CD4-positive, alpha-beta T cell treated with Interleukin-2 at 100 ng/mL for 4 hours (primary cell): ENCODE measurements around the gene TMC7.

Source experiments
- DNase-seq: peaks from one replicate; pipeline ENCODE4 v3.0.0-alpha.2; 2020; ENCODE audit warnings: low spot score

TMC7 gene

DNA sequence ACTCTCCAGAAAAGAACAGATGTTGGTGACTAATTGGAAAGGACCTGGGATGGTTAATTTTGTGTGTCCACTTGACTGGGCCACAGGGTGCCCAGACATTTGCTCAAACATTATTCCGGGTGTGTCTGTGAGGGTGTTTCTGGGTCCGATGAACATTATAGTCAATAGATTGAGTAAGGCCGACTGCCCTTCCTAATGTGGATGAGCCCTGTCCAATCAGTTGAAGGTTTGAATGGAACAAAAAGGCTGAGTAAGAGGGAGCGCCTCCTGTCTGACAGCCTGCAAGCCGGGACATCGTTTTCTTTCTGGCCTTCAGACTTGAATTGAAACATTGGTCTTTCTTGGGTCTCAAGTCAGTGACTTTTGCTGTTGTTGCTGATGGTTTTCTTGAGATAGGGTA is 107.2 kb downstream of the TMC7 start:
- DNase-seq: no peak

DNA sequence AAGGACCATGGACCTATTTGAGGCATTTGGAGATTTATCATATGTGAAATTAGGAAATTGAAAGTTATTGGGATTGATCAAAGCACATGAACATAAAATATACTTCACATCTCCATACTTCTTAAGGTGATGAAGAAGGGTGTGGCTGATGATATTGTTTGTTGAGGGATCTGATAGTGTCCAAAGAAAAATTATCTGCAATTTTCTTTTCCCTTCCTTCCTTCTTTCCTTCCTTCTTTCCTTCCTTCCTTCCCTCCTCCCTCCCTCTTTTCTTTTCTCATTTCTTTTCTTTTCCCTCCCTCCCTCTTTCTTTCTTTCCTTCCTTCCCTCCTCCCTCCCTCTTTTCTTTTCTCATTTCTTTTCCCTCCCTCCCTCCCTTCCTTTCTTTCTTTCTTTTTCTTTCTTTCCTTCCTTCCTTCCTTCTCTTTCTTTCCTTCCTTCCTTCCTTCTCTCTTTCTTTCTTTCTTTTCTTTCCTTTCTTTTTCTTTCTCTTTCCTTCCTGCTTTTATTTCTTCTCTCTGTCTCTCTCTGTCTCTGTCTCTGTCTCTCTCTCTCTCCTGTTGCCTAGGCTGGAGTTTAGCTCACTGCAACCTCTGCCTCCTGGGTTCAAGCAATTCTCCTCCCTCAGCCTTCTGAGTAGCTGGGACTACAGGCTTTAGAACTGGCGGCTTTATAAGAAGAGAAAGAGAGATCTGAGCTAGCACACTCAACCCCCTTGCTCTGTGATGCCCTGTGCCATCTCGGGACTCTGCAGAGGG is 109.1 kb downstream of the TMC7 start:
- no peak for DNase-seq

DNA sequence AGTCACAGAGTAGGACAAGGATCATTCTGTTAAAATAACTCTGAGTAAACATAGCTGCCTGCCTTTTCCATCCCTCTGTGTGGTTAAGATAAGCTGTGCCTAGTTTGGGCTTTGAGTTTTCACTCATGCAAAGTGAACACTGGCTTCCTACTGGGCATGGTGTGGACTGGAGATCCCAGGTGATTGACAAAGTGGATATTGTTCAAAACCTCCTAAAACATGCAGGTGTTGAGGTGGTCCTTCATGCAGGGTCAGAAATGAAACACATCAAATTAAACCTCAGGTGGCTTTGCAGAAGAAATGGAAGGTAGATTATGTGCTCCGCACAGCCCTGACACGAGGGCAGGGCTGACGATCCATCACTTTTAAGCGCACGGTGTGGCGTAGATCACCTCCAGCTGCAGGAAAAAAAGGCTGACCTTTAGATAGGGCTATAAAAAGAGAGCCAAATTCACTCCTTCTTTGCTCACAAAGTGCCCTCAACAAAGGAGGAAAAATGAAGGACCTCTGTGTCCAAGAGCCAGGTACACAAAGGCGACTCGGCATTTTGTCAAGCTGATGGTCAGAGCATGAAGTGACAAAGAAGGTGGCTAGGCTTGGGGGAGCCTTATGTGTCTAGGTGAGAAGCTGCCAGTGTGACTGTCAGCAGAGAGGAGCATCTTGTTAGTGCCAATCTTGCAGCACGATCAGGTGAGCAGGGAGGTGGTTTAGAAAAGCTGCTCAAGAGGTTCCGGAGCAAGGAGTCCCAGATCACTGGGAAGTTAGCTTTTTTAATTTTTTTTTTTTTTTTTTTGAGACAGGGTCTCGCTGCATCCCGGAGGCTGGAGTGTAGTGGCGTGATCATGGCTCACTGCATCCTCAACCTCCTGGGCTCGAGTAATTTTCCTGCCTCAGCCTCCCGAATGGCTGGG is 110.2 kb downstream of the TMC7 start:
- DNase-seq: no peak

DNA sequence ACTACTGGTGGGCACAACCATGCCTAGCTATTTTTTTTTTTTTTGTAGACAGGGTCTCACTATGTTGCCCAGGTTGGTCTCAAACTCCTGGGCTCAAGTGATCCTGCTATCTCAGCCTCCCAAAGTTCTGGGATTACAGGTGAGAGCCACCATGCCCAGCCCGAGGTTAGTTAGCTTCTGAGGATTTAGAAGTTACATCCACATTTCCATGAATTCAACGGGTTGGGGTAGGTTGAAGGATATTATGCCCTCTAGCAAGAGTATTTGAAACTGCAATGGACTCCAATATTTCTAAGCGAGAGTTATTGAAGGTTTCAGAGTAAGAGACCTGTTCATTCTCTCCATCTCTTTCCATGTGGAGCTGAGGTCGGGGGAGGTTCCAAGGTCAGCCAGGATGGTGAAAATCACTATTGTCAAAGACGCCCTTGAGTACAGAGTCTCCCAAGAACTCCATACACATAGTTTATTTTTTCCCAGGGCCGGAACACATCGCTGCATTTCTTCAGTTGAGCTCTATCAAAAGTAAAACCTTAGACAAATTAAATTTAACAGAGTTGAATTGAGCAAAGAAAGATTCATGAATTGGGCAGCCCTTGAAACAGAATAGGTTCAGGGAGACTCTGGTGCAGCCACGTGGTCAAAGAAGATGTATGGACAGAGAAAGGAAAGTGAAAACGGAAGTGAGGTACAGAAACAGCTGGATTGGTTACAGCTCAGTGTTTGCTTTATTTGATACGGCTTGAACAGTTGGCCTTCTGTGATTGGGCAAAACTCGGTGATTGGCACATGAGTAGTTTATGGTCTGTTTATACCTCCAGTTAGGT is 111.0 kb downstream of the TMC7 start:
- no peak for DNase-seq

DNA sequence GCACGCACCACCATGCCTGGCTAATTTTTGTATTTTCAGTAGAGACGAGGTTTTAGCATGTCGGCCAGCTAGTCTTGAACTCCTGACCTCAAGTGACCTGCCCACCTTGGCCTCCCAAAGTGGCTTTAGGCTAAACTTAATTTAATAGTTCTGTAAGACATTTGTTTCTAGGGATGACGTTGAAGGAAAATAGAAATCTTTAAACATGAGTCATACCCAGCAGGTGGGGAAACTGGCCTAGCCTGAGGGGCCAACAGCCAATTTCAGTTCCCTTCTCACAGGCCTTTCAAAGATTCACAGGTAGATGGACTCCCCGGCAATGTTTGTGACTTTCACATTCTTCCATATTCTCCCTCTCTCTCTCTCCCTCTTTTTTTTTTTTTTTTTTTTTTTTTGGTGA is 111.9 kb downstream of the TMC7 start:
- no peak for DNase-seq

DNA sequence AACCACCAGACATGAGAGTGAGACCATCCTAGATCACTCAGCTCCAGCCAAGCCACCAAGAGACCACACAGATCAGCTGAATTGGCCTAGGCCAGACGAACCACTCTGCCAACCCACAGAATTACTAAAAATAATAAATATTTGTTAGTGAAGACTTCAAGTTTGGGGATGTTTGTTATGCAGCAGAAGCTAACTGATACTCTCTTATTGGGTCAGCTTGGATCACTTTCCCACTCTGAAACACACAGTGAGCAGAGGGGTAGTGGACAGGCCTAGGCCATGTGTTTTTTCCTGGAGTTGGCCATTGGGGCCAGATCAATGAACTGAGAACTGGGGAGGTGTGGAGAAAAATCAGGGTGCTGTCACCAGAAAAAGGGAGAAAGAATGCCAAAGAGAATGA is 114.4 kb downstream of the TMC7 start:
- no peak for DNase-seq

DNA sequence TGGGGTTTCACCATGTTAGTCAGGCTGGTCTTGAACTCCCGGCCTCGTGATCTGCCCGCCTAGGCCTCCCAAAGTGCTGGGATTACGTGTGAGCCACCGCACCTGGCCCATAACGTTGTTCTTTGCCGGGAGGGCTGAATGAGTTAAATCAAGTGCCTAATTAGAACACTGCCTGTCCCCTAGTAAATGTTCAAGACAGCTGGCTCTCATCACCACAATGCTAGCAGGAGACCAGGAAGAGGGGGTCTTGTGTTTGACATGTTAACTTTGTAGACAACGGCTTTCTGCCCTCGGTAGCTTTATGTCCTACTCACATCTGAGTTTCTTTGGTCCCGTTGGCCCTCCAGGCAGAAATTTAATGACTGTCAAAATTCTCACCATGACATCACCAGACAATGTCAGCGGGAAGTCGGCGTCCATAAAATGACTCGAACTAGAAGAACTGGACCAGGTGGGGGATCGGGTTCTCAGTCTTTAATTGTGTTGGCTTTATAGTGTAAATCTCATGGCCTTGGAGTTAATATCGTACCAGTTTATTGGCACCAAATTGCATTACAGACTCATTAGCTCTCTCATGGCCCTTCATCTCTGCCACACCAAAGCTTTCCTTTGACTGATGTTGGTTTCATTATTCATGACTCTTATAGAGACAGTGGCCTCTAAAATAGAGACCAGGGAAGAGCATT is 118.6 kb downstream of the TMC7 start:
- DNase-seq: no peak

DNA sequence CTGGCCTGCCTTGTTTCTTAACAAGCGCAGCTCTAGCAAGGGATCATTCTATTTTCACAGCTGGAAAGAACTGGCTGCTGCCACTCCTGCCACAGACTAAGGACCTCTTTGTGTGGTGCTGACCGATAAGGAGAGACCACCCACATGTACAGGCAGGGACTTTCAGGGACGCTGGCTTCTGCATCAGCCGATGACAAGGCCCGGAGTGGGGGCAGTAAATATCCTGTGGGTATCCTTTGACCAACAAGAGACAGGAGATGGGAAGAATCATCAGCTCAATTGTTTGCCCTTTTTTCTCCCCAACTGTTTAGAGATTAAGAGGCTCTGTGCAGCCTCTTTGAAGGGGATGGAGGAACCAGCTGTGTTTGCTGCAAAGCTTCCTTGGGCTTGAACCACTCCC is 120.9 kb downstream of the TMC7 start:
- DNase-seq: no peak

DNA sequence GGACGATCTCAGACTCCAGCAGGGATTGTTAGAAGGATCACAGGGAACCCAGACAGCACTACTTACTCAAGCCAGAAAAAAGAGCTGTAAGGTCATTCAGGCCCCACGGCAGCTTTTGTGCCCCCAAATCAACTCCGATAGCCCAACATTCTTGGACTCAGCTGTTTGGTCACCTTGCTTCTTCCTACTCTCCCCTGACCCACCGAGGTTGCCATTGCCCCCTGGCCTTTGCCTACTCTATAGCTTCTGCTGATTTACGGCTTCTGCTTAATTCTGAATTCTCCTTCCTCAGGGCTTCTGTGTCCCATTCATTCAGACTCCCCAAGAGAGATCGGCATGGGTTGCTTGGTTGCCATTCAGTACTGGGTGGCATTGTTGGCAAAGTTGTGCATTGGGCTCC is 121.4 kb downstream of the TMC7 start:
- DNase-seq: no peak

DNA sequence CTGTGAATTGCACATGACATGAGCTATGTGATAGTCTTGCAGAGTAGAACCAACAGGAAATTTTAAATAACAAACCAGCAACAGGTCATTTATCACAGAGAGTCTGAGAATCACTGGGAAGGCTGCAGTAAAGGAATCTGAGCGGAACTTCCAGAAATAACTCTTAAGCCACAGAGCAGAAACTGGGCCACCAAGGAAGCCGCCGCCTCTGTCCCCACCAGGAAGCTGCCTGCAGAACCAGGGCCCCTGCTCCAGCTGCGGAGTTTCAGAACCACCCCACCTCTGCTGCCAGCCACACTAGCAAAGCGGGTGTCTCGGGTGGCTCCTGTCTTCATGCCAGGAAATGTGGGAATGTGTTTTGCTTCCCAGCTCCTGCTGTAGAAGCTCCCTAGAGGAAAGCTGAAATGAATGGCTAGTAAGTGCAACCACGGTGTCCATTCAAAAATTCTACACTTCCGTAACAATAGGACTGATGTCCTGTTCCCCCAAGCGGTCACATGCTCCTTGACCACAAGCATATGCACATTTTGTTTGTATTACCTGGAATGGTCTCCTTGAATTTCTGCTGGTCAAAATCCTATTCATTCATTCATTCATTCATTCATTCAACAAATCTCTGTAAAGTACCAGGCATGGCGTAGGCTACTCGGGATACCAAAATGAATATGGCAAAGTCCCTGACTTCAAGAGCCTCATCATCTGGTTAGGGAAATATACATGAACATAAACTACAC is 122.3 kb downstream of the TMC7 start:
- DNase-seq: no peak

DNA sequence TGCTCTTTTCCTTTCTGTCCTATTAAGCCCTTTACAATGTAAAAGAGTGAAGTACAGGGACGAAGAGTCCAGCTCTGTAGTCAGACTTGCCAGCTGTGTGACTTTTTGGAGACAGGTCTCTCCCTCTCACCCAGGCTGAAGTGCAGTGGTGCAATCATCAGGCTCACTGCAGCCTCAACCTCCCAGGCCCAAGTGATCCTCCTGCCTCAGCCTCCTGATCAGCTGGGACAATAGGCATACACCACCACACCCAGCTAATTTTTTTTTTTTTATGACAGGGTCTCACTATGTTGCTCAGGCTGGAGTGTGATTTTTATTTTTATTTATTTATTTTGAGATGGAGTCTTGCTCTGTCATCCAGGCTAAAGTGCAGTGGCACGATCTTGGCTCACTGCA is 122.9 kb downstream of the TMC7 start:
- DNase-seq: no peak

DNA sequence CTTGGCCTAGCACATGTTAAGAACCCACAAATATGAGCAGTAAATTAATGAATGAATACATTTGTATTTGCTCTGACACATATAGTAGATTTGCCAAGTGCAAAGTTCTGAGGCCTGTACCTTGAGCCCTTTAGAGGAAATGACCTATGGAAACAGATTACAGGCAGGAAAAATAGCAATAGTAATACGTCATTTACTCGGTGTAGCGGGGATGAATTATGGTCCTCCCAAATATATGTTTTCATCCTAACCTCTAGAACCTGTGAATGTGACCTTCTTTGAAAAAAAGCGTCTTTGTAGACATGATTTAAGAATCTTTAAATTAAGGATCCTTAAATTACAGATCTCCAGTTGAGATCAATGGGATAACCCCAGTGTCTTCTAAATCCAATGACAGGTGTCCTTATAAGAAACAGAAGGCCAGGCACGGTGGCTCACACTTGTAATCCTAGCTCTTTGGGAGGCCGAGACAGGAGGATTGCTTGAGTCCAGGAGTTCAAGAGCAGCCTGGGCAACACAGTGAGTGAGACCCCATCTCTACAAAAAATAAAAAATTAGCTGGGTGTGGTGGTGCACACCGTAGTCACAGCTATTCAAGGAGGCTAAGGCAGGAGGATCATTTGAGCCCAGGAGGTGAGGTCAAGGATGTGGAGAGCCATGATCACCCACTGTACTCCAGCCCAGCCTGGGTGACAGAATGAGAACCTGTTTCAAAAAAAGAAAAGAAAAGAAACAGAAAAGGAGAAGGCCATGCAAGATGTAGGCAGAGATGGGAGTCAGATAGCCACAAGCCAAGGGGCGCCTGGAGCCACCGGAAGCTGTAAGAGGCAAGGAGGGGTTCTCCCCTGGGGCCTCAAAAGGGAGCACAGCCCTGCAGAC is 124.9 kb downstream of the TMC7 start:
- no peak for DNase-seq

DNA sequence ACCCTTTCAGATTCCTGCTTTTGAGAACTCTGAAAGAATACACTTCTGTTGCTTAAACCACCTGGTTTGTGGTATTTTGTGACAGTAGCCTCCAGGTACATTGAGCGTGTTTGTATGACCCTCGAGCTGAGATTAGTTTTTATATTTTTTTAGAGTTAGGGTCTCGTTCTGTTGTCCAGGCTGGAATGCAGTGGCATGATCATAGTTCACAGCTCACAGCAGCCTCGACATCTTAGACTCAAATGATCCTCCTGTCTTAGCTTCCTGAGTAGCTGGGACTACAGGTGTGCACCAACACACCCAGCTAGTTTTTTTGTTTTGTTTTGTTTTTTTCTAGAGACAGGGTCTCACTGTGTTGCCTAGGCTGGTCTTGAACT is 125.5 kb downstream of the TMC7 start:
- DNase-seq: no peak

DNA sequence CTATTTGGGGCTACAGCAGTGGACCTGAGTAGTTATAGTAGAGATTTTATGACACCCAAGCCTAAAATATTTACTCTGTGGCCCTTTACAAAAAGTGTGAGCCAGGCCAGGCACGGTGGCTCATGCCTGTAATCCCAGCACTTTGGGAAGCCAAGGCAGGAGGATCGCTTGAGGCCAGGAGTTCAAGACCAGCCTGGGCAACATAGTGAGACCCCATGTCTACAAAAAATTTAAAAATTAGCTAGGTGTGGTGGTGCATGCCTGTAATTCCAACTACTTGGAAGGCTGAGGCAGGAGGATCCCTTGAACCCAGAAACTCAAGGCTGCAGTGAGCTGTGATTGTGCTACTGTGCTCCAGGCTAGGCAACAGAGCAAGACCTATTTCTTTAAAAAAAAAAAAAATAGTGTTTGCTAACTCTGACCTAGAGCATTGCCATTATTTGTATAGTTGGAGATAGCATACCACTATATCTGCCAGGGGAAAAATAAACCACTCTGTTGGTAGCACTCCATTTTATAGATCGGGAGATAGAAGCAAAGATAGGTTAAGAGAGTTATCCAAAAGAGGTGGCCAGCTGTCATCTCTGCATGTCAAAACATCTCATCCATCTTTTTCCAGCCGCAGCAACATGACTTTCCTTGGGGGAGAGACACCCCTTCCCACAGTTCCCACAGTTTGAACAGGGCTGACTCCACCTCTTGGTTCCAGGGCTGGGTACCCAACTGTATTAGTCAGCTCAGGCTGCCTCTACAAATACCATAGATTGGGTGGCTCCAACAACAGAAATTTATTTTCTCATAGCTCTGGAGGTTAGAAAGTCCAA is 127.0 kb downstream of the TMC7 start:
- DNase-seq: no peak

DNA sequence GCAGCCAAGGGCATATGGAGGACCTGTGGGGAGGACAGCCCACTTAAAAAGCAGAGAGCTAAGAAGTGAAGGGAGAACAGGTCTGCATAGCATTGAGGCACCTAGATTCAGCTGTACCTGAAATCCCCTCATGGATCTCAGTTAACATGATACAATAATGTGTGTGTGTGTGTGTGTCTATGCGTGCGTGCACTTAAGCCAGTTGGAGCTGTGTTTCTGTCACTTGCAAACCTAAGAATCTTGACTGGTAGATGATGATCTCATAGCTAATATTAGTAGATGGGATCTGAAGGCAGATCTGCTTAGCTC is 128.3 kb downstream of the TMC7 start:
- no peak for DNase-seq
